ENCODE measurements around the gene CLMN.

CLMN gene

GRCh38 chr14:95235351-95235750 lies 84.4 kb downstream of the CLMN start:
- DNase-seq (ENCODE audit: low read depth) = no peak
- no peak for TF ChIP-seq CTCF (conservative IDR thresholded peaks at IDR 0.05; ENCODE audit: low read depth, low read length)
- no peak overlapping the region for H3K4me3 ChIP-seq (ENCODE audit: low read length)

- DNase-seq (ENCODE audit: low read depth) = no peak
- TF ChIP-seq CTCF (conservative IDR thresholded peaks at IDR 0.05; ENCODE audit: low read depth, low read length) = no peak
- H3K4me3 ChIP-seq (ENCODE audit: low read length) = no peak overlapping the region
Observed at GRCh38 chr14:95234426-95234825, 85.3 kb downstream of the CLMN start.

- no peak for DNase-seq (ENCODE audit: low read depth)
- H3K4me3 ChIP-seq (ENCODE audit: low read length) = no peak overlapping the region
- no peak for TF ChIP-seq CTCF (conservative IDR thresholded peaks at IDR 0.05; ENCODE audit: low read depth, low read length)
Observed at GRCh38 chr14:95233702-95234241, 85.9 kb downstream of the CLMN start.

GRCh38 chr14:95232894-95233584 lies 86.7 kb downstream of the CLMN start:
- no peak for TF ChIP-seq CTCF (conservative IDR thresholded peaks at IDR 0.05; ENCODE audit: low read depth, low read length)
- no peak for DNase-seq (ENCODE audit: low read depth)
- H3K4me3 ChIP-seq (ENCODE audit: low read length) = no peak overlapping the region

GRCh38 chr14:95231966-95232633 lies 87.6 kb downstream of the CLMN start:
- H3K4me3 ChIP-seq (ENCODE audit: low read length) = no peak overlapping the region
- no peak for TF ChIP-seq CTCF (conservative IDR thresholded peaks at IDR 0.05; ENCODE audit: low read depth, low read length)
- DNase-seq (ENCODE audit: low read depth) = no peak

GRCh38 chr14:95229749-95230148 lies 90.0 kb downstream of the CLMN start:
- H3K4me3 ChIP-seq (ENCODE audit: low read length) = no peak overlapping the region
- TF ChIP-seq CTCF (conservative IDR thresholded peaks at IDR 0.05; ENCODE audit: low read depth, low read length) = no peak
- DNase-seq (ENCODE audit: low read depth) = no peak

- DNase-seq (ENCODE audit: low read depth) = no peak
- H3K4me3 ChIP-seq (ENCODE audit: low read length) = no peak overlapping the region
- TF ChIP-seq CTCF (conservative IDR thresholded peaks at IDR 0.05; ENCODE audit: low read depth, low read length) = no peak
Observed at GRCh38 chr14:95228240-95228639, 91.5 kb downstream of the CLMN start.
